HG03354 (cell line): ENCODE results near the gene UFD1.
"Not testable (repeated sequence)": the region's sequence is repeated elsewhere in the genome, so short reads cannot be mapped to it uniquely, and the experiment has no call there.

ENCODE experiments used
- ATAC-seq: cut with Tn5 transposase; IDR thresholded peaks from one replicate; pipeline ENCODE4 v1.9.1; 2021; ENCODE audit warnings: mild to moderate bottlenecking; ENCODE audit not compliant: unreplicated experiment, poor library complexity, severe bottlenecking

UFD1 gene

DNA sequence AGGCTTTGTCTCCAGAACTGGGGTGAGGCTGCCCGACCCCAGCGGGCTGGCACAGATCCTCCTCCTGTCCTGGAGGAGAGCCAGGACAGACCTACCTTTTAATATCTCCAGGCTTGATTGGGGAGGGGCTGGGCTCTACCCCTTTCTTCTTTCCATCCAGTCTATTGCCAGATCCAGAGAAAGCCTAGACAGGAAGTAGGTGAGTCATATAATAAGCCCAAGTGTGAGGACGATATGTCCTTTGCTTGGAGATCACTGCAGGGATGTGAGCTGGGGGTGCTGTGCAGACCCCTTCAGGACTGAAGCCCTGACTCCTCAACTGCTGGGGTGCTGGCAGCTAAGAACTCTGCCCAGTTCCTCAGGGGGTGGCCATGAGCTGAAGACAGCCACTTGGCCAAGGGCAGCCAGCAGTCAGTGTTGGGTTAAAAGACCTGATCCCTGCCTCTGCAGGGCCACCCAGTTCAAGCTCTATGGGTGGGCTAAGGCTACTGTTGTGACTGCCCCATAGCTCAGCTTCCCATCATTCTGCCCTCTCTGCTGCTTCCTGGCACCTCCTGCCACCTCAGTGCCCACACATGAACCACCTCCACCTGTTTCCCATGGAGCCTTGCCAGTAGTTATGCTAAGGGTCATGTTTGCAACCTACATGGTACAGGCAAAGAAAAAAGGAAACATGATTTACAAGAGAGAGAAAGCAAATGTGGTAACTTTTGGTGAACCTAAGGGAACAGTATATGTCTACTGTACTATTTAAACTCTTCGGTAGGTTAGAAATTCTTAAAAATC lies 23.2 kb downstream of the UFD1 start:
- ATAC-seq: no peak

DNA sequence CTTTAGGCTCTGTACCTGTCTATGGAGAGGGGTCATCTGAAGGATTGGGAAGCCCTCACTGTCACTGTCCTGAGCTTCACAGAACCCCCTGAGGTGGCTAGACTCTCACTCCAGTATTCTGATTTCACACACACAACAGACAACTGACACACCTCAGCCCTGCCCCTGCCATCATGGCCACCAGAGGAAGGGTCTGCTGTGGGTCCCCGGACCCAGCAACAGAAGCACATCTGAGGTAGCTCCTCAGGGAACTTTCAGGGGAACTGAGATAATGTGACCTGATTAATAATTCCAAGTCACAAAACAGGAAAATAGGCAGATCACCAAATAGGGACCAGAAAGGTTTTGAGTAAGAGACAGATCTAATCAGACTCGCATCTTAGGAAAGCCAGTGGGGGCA lies 24.0 kb downstream of the UFD1 start:
- no peak for ATAC-seq

DNA sequence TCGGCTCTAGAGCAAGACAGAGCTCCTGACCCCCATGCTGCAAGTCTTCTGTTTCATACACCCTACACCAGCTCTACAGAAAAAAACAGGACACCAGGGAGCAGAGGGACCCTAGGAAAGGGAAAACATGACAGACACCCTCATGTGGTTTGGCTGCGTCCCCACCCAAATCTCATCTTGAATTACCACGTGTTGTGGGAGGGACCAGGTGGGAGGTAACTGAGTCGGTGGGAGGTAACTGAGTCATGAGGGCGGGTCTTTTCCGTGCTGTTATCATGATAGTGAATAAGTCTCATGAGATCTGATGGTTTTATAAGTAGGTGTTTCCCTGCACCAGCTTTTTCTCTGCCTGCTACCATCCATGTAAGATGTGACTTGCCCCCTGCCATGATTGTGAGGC lies 24.8 kb downstream of the UFD1 start:
- ATAC-seq: no peak

DNA sequence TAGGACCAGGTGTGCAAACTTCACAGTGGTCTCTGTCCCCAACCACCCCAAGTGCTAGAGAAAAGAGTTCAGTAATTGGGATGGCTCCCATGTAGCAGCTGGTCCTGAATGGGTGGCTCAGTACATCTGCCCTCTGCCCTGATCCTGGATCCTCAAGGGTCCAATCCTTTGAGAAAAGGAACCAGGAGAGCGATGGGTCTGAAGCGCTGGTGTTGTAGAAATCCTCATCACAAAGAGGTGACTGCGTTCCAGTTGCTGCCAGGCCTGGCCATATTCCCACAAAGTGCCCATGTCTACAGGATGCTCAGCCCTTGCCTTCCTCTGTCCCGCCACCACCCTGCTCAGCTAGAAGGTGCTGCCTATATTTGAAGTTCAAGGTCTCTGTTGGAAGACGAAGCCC lies 25.3 kb downstream of the UFD1 start:
- no peak for ATAC-seq

DNA sequence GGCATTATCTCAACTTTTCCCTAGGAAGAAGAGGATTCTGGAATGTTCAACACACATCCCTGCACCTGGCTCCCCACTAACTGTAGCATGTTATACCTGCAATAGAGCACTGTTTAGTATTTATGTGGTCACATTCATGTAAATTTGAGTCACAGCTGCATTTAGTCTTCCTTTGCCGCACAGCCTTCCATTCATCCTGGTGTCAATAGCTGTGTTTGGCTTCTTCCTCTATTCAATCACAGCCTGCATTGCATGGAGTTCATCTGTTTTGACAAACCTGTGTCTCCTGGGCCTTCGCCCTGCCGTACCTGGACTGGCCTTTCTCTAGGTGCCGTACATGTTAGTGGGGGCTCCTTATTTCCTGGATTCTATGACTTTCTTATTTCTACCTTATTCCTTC lies 27.4 kb downstream of the UFD1 start:
- no peak for ATAC-seq

DNA sequence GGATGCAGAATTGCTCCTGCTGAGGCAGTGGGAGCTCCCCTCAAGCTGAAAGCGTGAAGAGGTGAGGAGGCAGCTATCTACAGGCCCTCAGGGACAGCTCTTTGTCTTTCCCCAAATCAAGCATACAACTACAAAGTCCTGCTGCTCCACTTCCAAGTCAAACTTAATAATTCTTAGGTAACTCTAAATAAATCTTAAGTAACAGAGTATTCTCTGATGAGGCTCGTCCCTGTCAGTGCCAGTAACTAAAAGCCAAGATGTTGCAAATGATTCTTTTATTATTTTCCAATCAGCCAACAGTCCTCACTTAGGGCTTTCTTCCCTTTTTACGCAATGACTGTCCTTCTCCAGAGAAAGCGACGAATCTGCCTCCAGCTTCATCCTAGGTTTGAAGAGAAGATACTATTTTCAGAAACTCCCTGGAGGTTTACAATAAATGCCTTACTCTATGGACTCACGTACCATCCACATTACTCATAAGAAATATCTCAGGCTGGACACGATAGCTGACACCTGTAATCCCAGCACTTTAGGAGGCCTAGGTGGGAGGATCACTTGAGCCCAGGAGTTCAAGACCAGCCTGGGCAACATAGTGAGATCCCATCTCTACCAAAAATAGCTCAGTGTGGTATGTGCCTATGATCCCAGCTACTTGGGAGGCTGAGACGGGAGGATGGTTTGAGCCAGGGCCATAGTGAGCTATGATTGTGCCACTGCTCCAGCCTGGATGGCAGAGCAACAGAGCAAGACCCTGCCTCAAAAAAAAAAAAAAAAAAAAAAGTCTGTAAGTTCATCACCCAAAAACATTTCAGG lies 28.4 kb downstream of the UFD1 start:
- ATAC-seq: no peak

DNA sequence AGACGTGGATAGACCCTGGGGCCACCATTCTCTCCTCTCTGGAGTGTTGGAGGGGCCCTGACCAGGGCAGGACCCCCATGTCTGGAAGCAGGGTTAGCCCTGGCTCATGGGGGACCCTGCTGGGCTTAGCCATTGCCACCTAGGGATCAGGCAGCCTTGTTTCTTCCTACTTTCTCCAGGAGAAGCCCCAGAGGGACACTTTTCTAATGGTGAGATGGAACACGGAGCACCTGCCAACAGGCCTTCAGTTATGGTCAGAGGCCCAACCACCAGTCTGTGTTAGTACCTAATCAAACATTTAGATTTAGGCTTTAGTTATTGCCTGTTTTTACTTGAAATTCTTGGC lies 29.6 kb downstream of the UFD1 start:
- no peak for ATAC-seq

DNA sequence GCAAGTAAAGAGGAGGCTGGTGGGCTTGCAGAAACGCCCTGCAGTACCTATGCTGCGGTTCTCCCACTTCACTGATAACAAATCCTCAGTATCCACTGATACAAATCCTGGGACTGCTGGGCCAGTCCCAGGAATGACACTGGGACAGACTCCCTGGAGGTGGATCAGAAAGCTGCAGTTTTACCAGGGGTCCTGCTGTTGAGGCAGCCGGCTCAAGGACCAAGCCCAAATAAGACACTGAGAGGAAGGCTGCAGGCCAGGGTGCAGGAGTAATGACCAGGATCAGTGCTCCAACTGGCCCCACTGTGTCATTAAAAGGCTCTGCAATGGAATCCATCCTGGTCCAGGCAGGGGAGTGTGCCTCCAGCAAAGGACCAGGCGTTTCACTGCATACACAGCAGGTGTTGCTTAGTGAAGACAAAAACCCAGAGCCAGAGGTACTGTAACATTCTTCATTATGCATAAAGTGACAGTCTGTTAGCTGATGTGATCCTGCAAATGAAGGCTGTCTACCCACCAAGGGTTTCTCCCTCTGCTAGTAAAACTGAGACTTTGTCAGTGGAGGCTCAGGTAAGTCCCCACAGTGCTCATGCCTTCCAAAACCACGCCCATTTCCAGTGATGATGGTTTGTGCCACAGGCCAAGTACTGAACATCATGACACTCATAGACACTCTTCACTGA lies 30.1 kb downstream of the UFD1 start:
- ATAC-seq: no peak

DNA sequence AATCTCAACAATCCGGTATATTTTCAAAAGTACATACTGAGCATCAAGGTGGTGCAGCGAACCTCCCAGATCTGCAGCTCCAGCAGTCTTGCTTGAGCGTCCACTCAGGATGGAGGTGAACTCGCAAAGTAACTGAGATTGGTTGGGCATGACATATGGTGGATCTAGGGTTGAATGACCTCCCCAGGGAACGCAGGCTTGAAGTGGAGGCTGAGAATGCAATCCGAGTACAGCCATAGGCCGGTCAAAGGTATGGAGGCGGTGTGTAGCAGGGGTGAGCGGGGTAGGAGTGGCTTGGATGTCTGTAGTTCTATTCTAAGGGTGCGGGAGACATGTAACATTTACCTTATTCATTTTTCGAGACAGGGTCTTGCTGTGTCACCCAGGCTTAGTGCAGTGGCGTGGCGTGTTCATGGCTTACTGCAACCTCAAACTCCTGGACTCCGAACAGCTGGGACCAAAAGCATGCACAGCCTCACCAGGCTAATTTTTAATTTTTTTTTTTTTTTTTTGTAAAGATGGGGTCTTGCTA lies 30.9 kb downstream of the UFD1 start:
- ATAC-seq: peak; percentile 60

DNA sequence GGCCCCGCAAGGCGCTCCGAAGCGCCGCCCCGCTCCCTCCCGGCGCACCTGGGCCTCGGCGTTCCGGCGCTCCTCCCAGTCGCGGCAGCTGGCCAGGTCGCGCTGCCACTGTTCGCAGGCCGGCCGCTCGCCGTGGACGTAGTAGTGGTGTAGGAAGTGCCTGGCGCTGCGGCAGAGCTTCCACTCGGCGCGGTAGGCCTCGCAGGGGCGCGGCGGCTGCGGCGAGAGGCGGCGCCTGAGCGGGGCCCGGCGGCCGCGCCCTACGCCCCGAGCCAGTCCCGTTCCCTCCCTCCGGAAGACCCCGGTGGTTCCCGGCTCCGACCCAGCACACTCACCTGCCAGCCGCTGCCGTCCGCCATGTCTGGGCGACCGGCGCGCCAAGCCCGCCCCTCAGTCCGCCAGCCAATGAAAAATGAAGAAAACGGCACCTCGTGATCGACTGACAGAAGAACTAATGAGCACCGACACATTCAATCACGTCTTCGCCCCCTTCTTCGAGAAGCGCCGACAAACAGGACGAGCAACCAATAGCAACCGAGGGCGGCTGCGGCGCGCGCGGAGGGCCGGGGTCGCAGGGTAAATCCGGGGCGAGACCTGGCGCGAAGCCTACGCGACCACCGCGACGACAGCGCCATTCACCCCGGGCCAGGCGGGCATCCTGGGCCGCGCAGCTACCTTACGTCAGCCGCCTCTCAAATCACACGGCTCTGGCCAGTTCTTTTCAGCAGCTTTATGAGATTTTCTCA lies 31.5 kb downstream of the UFD1 start, which contains the start of gene C22orf39:
Gene C22orf39, minus strand, starts transcription at position 382 of the 746 bp plus-strand sequence. Its CDS starts 23 bp downstream, at position 359.
- ATAC-seq: peak; percentile 87

DNA sequence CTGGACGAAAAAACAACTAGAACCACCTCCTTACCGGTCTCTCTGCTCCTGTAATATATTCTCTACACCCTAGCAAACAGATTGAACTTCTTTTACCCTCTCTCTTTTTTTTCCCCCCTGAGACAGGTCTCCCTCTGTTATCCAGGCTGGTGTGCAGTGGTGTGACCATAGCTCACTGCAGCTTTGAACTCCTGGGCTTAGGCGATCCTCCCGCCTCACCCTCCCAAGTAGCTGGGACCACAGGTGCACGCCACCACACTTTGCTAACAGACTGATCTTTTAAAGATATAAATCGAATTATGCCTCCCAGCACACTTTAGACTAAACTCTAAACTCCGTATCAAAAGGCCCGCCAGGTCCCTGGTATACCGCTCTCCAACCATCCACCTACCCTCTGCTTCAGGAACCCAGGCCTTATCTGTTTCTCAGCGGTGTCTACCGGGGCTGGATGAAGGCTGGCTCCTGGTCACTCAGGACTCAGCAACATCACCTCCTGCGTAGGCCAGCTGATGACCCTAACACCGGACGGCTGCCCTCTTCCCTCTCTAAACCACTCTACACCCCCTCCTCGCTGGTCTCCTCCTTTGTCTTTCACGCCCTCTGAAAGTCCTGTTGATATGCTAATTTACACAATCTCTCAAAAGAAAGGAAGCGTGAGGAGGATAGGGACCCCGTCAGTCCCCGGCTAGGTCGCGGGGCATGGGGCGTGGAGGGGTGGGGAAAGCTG lies 32.2 kb downstream of the UFD1 start:
- no peak for ATAC-seq

DNA sequence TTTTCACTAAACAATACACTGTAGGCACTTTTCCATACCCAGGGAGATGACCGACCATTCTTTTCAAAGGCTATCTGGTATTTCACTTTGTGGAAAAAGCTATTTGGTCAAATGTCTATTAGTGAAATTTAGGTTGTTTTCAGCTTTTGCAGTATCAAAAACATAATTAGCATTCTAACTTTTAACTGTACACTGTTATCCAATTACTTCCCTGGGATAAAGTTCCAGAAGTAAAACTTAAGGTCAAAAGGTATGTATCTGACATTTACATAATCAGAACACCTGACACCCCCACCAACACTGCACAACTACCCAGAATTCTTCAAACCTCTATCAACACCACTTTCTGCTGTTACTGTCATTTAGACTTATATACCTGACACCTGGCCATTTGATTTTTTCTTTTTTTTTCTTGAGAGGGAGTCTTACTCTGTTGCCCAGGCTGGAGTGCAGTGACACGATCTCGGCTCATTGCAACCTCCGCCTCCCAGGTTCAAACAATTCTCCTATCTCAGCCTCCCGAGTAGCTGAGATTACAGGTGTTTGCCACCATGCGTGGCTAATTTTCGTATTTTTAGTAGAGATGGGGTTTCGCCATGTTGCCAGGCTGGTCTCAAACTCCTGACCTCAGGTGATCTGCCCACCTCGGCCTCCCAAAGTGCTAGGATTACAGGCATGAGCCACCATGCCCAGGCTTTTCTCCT lies 33.6 kb downstream of the UFD1 start:
- not testable (repeated sequence) for ATAC-seq

DNA sequence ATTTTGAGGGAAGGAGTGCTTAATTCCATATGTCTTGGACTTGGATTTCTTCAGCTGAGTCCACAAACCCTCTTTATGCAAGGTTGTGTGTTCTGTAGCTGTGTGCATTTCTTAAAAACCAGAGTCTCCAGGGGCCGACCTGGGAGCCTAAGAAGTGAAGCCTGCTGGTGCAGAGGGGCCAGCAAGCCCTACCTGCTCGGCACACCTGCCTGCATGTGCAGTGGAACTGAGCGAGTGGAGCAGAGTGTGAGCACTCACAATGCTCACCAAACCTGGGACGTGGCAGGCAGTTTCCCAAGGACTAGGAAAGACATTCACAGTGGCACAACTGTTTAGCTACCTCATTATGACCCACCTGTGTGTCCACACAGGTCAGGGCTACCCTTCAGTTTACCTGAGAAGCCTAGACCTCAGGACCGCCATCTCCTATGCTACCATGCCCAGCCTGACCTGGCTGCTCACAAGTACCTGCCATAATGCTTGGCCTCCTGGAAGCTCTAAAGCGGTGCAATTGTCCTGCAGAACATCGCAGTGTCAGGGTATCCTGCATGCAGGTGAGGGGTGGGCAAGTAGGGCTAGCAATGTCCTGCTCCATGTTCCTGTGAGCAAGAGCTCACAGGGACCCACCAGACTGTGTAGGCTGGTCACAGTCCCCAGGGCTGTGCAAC lies 35.3 kb downstream of the UFD1 start:
- no peak for ATAC-seq

DNA sequence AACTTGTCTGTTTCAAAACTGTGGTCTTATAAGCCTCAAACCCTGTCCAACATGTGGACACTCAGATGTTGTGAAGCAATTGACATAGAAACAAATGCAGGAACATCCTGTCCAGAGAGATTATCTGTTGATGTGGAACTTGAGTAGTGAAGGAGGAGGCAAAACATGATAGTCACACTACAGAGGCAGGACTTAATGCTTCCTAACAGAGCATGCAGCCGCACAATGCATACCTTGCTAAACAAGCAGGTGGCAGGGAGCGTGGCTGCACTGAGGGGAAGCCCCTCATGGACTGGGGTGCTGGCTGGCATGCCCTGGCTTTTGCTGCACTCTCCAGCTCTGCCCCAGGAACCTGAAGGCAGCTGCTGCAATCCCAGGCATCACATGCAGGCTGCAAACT lies 36.8 kb downstream of the UFD1 start:
- ATAC-seq: no peak

DNA sequence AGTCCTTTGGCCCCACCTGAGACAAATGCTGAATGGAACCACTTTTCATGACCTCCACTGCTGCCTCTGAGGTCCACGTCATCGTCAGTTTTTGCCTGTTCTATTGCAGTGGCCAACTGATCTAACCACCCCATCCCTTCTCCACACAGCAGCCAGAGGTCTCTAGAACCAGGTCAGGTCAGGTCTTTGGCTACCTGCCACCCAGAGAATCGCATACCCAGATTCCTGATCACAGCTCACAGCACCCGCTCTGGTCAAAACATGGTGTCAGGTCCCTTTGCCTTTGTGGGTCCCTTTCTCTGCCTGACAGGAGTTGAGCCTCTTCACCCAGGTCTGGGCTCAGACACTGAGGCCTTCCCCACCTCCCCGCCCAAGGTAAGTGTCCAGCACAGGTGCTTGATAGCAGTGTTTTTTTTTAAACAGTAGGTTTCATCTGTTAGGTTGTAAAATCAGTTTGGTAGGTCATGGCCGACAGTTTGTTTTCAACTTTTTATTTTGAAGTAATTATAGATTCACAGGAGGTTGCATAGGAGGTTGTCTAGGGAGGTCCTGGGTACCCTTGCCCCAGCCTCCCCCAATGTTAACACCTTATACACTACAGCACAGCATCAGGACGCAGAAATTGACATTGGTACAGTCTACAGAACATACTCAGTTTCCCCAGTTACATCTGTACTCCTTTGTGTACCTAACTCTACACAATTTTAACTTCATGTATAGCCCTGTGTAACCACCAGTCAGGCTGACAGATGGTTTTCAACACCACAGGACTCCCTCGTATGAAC lies 38.4 kb downstream of the UFD1 start:
- no peak for ATAC-seq

DNA sequence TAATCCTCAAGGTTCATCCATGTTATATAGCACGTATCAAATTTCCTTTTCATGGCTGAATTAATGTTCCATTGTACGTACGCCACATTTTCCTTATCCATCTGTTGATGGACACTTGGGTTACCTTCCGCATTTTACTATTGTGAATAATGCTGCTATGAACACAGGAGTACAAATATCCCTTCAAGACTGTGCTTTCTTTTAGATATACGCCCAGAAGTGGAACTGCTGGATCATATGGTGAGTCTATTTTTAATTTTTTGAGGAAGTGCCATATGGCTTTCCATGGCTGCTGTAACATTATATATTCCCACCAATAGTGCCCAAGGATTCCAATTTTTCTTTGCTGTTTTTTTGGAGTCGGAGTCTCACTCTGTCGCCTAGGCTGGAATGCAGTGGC lies 40.7 kb downstream of the UFD1 start:
- no peak for ATAC-seq

DNA sequence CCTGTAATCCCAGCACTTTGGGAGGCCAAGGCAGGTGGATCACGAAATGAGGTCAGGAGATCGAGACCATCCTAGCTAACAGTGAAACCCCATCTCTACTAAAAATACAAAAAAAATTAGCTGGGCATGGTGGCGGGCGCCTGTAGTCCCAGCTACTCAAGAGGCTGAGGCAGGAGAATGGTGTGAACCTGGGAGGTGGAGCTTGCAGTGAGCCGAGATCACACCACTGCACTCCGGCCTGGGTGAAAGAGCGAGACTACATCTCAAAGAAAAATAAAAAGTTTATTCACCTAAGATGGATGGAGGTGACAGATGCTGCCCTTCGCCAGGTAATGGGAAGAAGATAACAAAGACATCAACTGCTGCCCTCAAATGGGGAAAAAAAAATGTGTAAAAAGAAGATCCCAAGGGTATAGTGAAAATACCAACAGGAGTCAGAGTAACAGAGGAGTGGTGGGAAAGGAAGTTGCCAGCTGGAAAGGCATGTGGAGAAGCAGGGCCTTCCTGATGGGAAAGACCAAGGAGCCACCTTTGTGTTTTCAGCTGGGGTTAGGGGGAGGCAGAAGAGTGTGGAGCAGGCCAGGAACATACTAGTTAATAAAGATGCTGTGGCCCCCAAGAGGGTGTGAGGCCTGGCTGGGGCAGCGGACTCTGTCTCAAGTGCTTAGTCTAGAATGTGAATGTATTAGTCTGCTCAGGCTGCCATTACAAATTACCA lies 42.4 kb downstream of the UFD1 start:
- ATAC-seq: not testable (repeated sequence)
